Ascending aorta (tissue), 2 donors: ENCODE measurements around the gene E2F3. TPM values are rescaled to one million over a fixed set of nuclear protein-coding genes. Genes with fewer than 3 reads are reported as not detected.

ENCODE experiments used
- DNase-seq, 2 donors: peaks; one replicate each; pipeline ENCODE4 v3.0.0-alpha.2; 2019; ENCODE audit warnings: low spot score in 2 of 2
- H3K27ac ChIP-seq, 2 donors: fragments of 200-600 bp; sonication (generic); one replicate each; pipeline ENCODE4 v1.5.1; 2016 to 2017; ENCODE audit warnings: mild to moderate bottlenecking in 1 of 2
- H3K27me3 ChIP-seq: fragments of 200-600 bp; sonication (generic); one replicate; pipeline ENCODE4 v1.5.1; 2017
- H3K36me3 ChIP-seq, 2 donors: fragments of 200-600 bp; sonication (generic); one replicate each; pipeline ENCODE4 v1.5.1; 2016
- H3K4me1 ChIP-seq, 2 donors: fragments of 200-600 bp; sonication (generic); one replicate each; pipeline ENCODE4 v1.5.1; 2016 to 2017; ENCODE audit warnings: mild to moderate bottlenecking in 1 of 2
- H3K4me3 ChIP-seq, 2 donors: fragments of 200-600 bp; sonication (generic); one replicate each; pipeline ENCODE4 v1.5.1; 2016 to 2017; ENCODE audit warnings: mild to moderate bottlenecking in 1 of 2
- H3K9me3 ChIP-seq, 2 donors: fragments of 200-600 bp; sonication (generic); one replicate each; pipeline ENCODE4 v1.5.1; 2016
- intact Hi-C: fragments of 100-400 bp; cut with DNase I; formaldehyde crosslinking; loops from one replicate; pipeline ENCODE4 v1.15.1; 2023
- total RNA-seq: library from RNA; depleted of rRNA; stranded (reverse); fragments of >200 nt; gene quantifications from one replicate; pipeline ENCODE4 v1.1.0, GENCODE V29; 2016
- TF ChIP-seq, protein P1 (sequence below), 3 experiments: fragments of 200-600 bp in 2 of 3; fragments of 450-650 bp in 1 of 3; sonication (generic) in 2 of 3; IDR thresholded peaks; one replicate each; pipeline ENCODE4 v1.5.1; 2016 to 2019; ENCODE audit warnings: antibody characterized with exemption in 3 of 3, mild to moderate bottlenecking in 1 of 3, moderate library complexity in 1 of 3

E2F3 gene
- total RNA-seq, 1 donor from 2014 or later = 1.1 TPM

- intact Hi-C loops = loop anchor here (10.0 kb wide), 1 partner anchor 565 kb away; no protein-coding TSS in a partner anchor
- Histone ChIP-seq H3K4me1 (peaks cover 2 to 36% of the 10 kb centered on the region in 2 donors), H3K27ac (peak overlapping the region; percentile 55 to 58), H3K9me3 (no peaks in the 10 kb centered on the region), H3K36me3 (no peaks in the 10 kb centered on the region), H3K4me3 (peak overlapping the region in 1 of 2 donors; percentile 42), H3K27me3 (no peaks in the 10 kb centered on the region)
- no peak for DNase-seq
- TF ChIP-seq, protein P1, sequence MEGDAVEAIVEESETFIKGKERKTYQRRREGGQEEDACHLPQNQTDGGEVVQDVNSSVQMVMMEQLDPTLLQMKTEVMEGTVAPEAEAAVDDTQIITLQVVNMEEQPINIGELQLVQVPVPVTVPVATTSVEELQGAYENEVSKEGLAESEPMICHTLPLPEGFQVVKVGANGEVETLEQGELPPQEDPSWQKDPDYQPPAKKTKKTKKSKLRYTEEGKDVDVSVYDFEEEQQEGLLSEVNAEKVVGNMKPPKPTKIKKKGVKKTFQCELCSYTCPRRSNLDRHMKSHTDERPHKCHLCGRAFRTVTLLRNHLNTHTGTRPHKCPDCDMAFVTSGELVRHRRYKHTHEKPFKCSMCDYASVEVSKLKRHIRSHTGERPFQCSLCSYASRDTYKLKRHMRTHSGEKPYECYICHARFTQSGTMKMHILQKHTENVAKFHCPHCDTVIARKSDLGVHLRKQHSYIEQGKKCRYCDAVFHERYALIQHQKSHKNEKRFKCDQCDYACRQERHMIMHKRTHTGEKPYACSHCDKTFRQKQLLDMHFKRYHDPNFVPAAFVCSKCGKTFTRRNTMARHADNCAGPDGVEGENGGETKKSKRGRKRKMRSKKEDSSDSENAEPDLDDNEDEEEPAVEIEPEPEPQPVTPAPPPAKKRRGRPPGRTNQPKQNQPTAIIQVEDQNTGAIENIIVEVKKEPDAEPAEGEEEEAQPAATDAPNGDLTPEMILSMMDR (IDR thresholded peaks at IDR 0.05) = no peak
Observed at GRCh38 chr6:20409427-20409971, 7.8 kb downstream of the E2F3 start.

GRCh38 chr6:20411544-20411943, 9.9 kb downstream of the E2F3 start:
- Histone ChIP-seq H3K36me3 (no peaks in the 10 kb centered on the region), H3K27ac (peak overlapping the region; percentile 69 to 76), H3K4me1 (peaks cover 2 to 33% of the 10 kb centered on the region in 2 donors), H3K27me3 (no peaks in the 10 kb centered on the region), H3K4me3 (no peak overlapping the region), H3K9me3 (no peaks in the 10 kb centered on the region)
- intact Hi-C loops = no loop called here
- TF ChIP-seq, protein P1 (IDR thresholded peaks at IDR 0.05) = no peak
- no peak for DNase-seq

DNA sequence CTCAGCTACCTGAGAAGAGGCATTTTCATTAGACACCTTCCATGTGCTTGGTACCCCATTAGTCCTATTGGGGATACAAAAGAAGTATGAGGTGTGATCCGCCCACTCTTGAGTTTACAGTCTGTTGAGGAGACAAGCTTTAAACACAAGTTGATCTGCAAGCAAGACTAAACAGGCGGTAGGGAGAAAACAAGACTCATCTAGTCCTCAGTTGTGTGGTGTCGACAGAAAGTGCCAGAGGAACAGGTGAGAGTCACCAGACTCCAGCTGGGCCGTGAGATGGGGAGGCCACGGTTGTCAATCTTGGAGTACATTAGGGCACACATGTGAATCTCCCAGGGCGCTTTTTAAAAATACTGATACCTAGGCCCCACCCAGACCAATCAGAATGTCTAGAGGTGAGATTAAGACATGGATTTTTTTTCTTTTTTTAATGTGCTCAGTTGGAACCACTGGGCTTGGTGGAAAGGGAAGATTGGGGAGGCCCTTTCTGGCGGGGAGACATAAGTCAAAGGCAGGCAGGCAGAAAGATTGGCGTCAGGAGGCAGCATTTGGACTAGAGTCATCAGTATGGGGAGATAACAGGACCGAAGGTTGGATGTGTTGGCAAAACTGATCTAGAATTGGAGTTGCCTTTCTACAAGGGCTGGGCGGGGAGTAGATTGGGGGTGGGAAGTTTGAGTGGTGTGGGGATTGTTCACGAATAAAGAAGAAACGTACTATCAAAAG, 10.4 kb downstream of the E2F3 start:
- TF ChIP-seq, protein P1 (IDR thresholded peaks at IDR 0.05) = no peak
- Histone ChIP-seq H3K27ac (peak overlapping the region; percentile 69 to 76), H3K9me3 (no peaks in the 10 kb centered on the region), H3K27me3 (no peaks in the 10 kb centered on the region), H3K4me3 (peak overlapping the region in 1 of 2 donors; percentile 34), H3K4me1 (peaks cover 2 to 33% of the 10 kb centered on the region in 2 donors), H3K36me3 (no peaks in the 10 kb centered on the region)
- intact Hi-C loops = no loop called here
- no peak for DNase-seq

DNA sequence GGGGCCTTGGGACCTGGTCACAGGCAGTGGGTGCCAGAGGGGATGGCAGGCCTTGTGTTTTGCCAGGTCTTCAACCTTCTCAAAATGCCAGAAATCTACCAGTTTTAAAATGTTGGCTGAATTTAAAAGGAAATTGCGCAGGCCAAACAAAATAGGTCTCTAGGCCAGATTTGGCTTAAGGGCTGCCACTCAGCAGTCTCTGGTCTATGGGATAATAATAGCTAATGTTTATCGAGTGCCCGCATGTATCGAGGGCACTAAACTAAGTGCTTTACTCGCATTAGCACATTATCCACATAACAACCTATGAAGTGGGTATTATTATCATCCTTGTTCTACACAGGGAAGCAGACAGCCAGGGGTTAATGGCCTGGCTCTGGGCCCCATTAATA, 11.0 kb downstream of the E2F3 start:
- peaks cover 2 to 33% of the 10 kb centered on the region in 2 donors for H3K4me1 ChIP-seq
- intact Hi-C loops = no loop called here
- DNase-seq = no peak
- no peaks in the 10 kb centered on the region for H3K9me3 ChIP-seq
- peak overlapping the region; percentile 69 to 76 for H3K27ac ChIP-seq
- TF ChIP-seq, protein P1 (IDR thresholded peaks at IDR 0.05) = no peak
- H3K36me3 ChIP-seq = no peaks in the 10 kb centered on the region
- no peaks in the 10 kb centered on the region for H3K27me3 ChIP-seq
- H3K4me3 ChIP-seq = peak overlapping the region in 1 of 2 donors; percentile 34

GRCh38 chr6:20413826-20414225, 12.1 kb downstream of the E2F3 start:
- Histone ChIP-seq H3K4me3 (no peak overlapping the region), H3K4me1 (peaks cover 2 to 33% of the 10 kb centered on the region in 2 donors), H3K36me3 (no peaks in the 10 kb centered on the region), H3K27ac (peak overlapping the region in 1 of 2 donors; percentile 76), H3K9me3 (no peaks in the 10 kb centered on the region), H3K27me3 (no peaks in the 10 kb centered on the region)
- intact Hi-C loops = no loop called here
- no peak for DNase-seq
- TF ChIP-seq, protein P1 (IDR thresholded peaks at IDR 0.05) = no peak
